ENCODE data around the gene BIRC2. TPM values are rescaled to one million over a fixed set of nuclear protein-coding genes. Genes with fewer than 3 reads are reported as not detected.

Gene BIRC2
- total RNA-seq, 1 experiment from 2014 or later: 32.0 TPM

DNA sequence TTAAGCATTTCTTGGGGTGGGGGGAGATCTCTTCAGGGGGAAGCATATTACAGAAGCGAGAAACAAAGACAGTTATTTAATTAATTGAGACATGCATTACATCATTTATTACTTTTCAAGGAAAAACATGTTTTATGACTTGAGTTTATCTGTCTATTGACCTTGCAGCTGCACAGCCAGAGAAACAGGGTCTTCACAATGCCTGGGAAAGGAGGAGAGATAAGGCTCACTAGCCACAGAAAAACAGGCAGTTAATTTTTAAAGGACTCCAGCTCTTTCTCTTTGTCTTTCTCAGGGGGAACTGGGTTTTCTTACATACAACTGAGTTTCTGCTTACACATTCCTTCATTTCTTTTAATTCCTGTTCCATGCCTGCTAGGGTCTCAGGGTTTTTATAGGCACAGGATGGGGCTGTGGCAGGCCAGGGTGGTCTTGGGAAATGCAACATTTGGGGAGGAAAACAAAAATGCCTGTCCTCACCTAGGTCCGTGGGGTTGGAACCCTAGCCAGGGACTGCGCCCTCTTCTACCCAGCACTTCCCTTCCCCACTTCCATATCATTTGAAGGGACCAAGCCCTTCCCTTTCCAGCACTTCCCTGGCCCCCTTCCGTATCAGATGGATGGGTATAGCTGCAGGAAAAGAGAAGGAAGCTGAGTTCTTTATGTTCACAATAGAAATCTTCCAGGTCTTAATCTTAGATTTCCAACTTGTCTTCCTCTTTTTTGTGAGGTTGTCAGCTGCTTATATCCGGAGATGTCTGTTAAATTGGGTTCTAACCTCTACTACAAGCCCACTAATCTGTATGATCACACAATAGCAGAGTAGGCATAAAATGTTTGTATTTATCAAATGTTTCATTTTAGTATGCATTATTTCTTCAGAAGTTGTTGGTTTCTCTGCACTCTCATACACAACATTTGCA lies 38.3 kb downstream of the BIRC2 start:
- no peaks in the 10 kb centered on the region for H3K4me1 ChIP-seq (ENCODE audit: insufficient read depth, low read length, poor library complexity, severe bottlenecking)
- peaks cover 6% of the 10 kb centered on the region for H3K36me3 ChIP-seq (ENCODE audit: insufficient read depth, low read length, poor library complexity, severe bottlenecking)
- intact Hi-C loops (cut with micrococcal nuclease; ENCODE audit: unreplicated experiment): no loop called here
- no peaks in the 10 kb centered on the region for H3K27me3 ChIP-seq (replicated peaks; ENCODE audit: insufficient read depth, low read depth, low read length, poor library complexity)
- no peaks in the 10 kb centered on the region for H3K9me3 ChIP-seq (ENCODE audit: low read depth, low read length, poor library complexity, severe bottlenecking)
- no peak overlapping the region for H3K27ac ChIP-seq (ENCODE audit: low read depth, low read length, poor library complexity, severe bottlenecking)
- no peak overlapping the region for H3K4me3 ChIP-seq (ENCODE audit: low read depth, low read length, poor library complexity, severe bottlenecking)
- BruUV-seq (replicated peaks): no TSS peak
- TF ChIP-seq EZH2 (IDR thresholded peaks at IDR 0.05; ENCODE audit: borderline replicate concordance, low read depth, low read length, poor library complexity, severe bottlenecking): no peak
- TF ChIP-seq, protein P1, sequence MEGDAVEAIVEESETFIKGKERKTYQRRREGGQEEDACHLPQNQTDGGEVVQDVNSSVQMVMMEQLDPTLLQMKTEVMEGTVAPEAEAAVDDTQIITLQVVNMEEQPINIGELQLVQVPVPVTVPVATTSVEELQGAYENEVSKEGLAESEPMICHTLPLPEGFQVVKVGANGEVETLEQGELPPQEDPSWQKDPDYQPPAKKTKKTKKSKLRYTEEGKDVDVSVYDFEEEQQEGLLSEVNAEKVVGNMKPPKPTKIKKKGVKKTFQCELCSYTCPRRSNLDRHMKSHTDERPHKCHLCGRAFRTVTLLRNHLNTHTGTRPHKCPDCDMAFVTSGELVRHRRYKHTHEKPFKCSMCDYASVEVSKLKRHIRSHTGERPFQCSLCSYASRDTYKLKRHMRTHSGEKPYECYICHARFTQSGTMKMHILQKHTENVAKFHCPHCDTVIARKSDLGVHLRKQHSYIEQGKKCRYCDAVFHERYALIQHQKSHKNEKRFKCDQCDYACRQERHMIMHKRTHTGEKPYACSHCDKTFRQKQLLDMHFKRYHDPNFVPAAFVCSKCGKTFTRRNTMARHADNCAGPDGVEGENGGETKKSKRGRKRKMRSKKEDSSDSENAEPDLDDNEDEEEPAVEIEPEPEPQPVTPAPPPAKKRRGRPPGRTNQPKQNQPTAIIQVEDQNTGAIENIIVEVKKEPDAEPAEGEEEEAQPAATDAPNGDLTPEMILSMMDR (conservative IDR thresholded peaks at IDR 0.05; ENCODE audit: low read depth, low read length): no peak
- ChIA-PET POLR2A (ENCODE audit: low non-redundant PET) (no interaction called here), CTCF (no interaction called here)
- DNase-seq (ENCODE audit: low spot score): no peak

DNA sequence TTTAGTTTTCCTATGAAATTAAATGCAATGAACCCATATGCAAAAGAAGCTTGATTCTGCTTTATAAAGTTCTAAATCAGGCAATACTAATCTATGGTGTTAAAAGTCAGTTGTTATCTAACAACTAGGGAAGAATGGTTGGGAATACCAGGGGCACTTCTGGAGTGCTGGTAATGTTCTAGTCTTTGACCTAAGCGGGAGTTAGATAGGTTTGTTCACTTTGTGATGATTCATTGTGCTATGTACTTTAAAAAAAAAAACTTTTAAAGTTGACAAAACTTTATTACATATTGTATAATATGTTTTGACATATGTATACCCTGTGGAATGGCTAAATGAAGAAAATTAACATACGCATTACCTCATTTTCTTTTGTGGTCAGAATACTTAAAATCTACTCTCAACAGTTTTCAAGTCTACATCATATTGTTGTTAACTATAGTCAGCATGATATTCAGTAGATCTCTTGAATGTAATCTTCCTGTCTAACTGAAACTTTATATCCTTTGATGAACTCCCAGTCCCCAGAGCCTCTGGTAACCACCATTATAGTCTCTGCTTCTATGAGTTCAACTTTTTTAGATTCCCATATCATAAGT lies 39.2 kb downstream of the BIRC2 start:
- CTCF ChIA-PET: no interaction called here
- BruUV-seq (replicated peaks): no TSS peak
- DNase-seq (ENCODE audit: low spot score): no peak

DNA sequence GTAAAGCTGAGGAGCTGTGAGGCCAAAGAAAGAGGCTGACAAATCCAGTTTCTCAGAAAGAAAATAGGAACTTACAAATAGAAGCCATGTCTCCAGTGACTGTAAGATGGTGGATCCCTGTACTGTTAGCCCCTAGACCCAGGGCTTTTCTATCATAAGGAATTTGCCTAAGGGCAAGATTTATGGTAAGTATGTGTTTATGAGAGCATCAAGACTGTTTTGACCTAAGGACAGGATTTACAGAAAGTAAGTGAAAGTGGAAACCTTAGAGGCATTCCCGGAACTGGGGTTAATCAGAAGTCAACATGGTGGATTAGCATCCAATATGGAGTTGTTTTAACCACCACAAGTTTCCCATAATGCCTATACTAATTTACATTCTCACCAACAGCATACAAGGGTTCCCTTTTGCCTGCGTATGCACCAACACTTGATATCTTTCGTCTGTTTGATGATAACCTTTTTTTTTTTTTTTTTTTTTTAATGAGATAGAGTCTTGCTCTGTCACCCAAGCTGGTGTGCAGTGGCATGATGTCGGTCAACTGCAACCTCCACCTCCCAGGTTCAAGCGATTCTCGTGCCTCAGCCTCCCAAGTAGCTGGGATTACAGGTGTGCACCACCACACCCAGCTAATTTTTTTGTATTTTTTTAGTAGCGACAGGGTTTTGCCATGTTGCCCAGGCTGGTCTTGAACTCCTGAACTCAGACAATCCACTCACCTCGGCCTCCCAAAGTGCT lies 40.2 kb downstream of the BIRC2 start:
- BruUV-seq (replicated peaks): no TSS peak
- TF ChIP-seq, protein P1 (conservative IDR thresholded peaks at IDR 0.05; ENCODE audit: low read depth, low read length): no peak
- TF ChIP-seq EZH2 (IDR thresholded peaks at IDR 0.05; ENCODE audit: borderline replicate concordance, low read depth, low read length, poor library complexity, severe bottlenecking): no peak
- intact Hi-C loops (cut with micrococcal nuclease; ENCODE audit: unreplicated experiment): no loop called here
- H3K4me3 ChIP-seq (ENCODE audit: low read depth, low read length, poor library complexity, severe bottlenecking): no peak overlapping the region
- no peak overlapping the region for H3K27ac ChIP-seq (ENCODE audit: low read depth, low read length, poor library complexity, severe bottlenecking)
- peaks cover 4% of the 10 kb centered on the region for H3K36me3 ChIP-seq (ENCODE audit: insufficient read depth, low read length, poor library complexity, severe bottlenecking)
- H3K9me3 ChIP-seq (ENCODE audit: low read depth, low read length, poor library complexity, severe bottlenecking): no peaks in the 10 kb centered on the region
- DNase-seq (ENCODE audit: low spot score): no peak
- ChIA-PET POLR2A (ENCODE audit: low non-redundant PET) (no interaction called here), CTCF (no interaction called here)
- H3K4me1 ChIP-seq (ENCODE audit: insufficient read depth, low read length, poor library complexity, severe bottlenecking): no peaks in the 10 kb centered on the region
- no peaks in the 10 kb centered on the region for H3K27me3 ChIP-seq (replicated peaks; ENCODE audit: insufficient read depth, low read depth, low read length, poor library complexity)

More for the DNA sequence above, 39.2 kb downstream of the BIRC2 start:
- Histone ChIP-seq H3K4me3 (ENCODE audit: low read depth, low read length, poor library complexity, severe bottlenecking) (no peak overlapping the region), H3K27me3 (replicated peaks; ENCODE audit: insufficient read depth, low read depth, low read length, poor library complexity) (no peaks in the 10 kb centered on the region), H3K27ac (ENCODE audit: low read depth, low read length, poor library complexity, severe bottlenecking) (no peak overlapping the region), H3K4me1 (ENCODE audit: insufficient read depth, low read length, poor library complexity, severe bottlenecking) (no peaks in the 10 kb centered on the region), H3K9me3 (ENCODE audit: low read depth, low read length, poor library complexity, severe bottlenecking) (no peaks in the 10 kb centered on the region), H3K36me3 (ENCODE audit: insufficient read depth, low read length, poor library complexity, severe bottlenecking) (peaks cover 4% of the 10 kb centered on the region)
- POLR2A ChIA-PET (ENCODE audit: low non-redundant PET): no interaction called here
- TF ChIP-seq EZH2 (IDR thresholded peaks at IDR 0.05; ENCODE audit: borderline replicate concordance, low read depth, low read length, poor library complexity, severe bottlenecking): no peak
- TF ChIP-seq, protein P1 (conservative IDR thresholded peaks at IDR 0.05; ENCODE audit: low read depth, low read length): no peak
- intact Hi-C loops (cut with micrococcal nuclease; ENCODE audit: unreplicated experiment): no loop called here
